Activated CD4-positive, alpha-beta T cell treated with anti-CD3 and anti-CD28 coated beads, Interleukin-2, Interleukin-6, amounts not matched to agents 100 ng/mL and 50 ng/mL, durations not matched to agents 16 hours and 8 hours (primary cell): ENCODE data around the gene PANK1.

Experiments
- DNase-seq: peaks from one replicate; pipeline ENCODE4 v3.0.0-alpha.2; 2020

The PANK1 gene

DNA sequence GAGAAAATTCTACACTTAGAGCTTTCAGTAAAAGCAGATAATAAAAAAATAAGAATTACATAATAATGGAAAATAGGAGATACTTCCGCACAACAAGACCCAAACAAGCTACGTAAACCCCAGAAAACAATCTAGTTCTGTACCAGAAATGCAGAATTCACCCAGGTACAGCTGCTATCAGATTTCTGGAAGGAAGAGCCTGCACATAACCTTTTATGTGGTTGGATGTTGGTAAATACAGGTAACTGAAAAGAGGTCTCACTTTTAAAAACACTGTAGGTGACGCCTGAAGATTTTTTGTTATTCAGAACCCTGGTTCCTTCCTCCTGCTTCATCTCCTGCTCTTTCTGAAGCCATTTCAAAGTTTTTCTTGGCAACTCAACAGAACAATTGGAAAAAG is 29.9 kb downstream of the PANK1 start:
- DNase-seq, result no peak

DNA sequence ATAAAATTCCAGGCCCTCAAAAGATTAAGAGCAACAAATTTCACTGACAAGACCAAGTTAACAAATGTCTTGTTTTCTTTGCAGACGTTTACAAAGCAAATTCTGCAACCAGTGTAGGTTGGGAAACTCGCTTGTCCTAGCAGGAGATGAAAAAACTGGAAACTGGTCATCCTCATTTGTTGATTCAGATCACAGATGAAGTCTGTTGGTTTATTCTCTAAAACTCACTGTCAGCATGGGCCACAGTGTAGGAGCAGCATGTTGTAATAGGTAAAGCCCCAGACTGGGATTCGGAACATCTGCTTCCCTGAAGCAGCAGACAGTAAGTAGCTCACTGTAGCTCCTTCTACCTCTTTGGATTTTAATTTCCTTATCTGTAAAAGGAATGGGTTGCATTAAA is 31.5 kb downstream of the PANK1 start:
- no peak for DNase-seq

- no peak for DNase-seq
Observed at GRCh38 chr10:89611282-89611681, 33.8 kb downstream of the PANK1 start.

- DNase-seq, result peak; percentile 7
Observed at GRCh38 chr10:89609833-89610346, 35.2 kb downstream of the PANK1 start.

- DNase-seq, result no peak
Observed at GRCh38 chr10:89604200-89604599, 40.8 kb downstream of the PANK1 start.

GRCh38 chr10:89602919-89603318 is 42.1 kb downstream of the PANK1 start:
- no peak for DNase-seq

DNA sequence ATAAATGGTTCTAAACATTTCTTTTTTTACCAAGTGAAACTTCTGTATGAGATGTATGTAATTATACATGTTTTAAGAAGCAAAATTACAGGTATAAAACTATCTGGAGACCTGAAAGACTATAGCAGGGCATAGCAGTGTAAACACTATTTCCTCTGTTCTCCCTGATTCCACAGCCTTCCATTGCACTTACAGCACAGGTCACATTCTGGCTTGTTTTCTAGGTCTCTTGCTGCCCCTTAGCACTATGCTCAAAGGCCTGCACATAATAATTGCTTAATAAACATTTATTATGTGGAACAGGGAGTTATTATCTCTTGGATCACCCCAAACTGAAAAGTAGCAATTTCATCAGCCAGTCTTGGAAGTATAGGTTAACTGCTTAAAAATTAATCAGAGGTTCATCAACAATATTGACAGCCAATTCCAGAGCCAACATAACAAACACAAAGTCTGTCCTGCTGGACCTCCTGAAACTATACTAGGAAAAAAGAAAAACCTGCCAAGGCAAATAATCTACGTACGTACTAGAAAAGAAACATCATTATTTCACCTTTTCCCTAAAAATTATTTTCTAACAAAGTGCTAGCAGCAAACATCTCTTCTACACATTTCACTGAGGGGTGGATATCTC is 43.2 kb downstream of the PANK1 start:
- no peak for DNase-seq

DNA sequence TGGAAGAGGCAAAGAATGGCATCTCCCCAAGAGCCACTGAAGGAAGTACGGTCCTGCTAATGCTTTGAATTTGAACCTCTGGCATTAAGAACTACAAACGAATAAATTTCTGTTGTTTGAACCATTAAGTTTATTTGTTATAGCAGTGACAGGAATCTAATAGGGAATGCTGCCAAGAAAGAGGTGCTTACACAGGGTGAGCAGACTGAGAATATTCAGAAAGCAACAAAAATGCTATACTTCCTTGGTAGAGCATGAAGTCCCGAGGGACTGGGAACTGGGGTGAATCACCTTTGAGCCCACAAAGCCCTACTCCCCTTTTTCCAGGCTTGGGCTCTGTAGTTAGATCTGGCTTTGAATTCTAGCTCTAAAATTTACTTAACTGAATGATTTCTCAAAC is 45.0 kb downstream of the PANK1 start:
- no peak for DNase-seq

- no peak for DNase-seq
Observed at GRCh38 chr10:89593043-89593442, 52.0 kb downstream of the PANK1 start.

GRCh38 chr10:89592539-89592938 is 52.5 kb downstream of the PANK1 start:
- no peak for DNase-seq

DNA sequence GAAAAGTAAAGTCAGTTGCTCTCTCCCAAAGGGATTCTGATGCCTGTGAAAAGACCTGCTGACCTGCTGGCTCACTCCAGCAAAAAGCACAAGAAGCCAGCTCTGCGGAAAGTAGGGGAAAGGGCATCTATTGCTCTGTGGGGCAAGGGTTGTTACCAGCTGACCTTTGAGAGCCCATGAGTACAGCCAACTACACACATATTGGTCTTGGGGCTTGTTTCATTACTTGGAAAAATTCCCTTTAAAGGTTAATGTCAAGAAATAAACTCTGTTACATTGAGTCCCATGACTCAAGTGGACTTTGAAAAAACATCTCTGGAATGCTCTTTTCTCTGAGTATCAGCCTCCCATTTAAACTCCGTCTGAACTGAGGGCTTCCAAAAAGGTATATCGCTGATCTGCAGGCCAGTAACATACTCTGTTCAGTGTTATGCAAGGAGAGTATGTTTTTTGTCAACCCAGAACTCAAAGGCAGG is 53.2 kb downstream of the PANK1 start:
- DNase-seq, result no peak

DNA sequence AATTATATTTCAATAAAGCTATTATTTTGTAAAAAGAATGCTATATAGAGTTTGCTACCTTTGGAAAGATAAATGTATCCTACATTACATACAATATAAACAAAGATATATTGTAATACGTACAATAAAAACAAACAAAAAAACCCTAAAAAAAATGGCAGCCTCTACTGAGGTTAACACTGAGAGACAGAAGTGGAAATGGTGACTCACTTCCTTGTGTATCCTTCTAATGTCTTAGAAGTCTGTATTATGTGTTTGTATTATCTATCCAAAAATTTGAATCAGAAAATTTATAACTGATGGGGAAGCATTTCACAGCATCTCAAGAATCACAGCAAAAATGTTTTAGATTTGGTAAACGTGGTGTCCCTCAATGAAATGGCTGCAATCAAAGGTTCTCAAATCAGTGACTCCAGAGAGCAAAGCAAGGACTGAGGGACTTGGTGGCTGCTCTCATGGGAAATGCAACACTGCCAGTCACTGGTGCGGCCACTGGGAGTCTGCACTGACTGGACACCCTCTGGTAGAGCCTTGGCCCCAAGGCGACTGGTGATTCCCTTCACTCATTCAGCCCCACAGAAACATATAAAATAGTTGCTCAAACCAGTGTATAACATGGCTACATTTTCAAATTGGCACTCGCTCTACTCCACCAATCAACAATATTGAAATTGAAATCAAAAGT is 53.8 kb downstream of the PANK1 start:
- DNase-seq, result peak; percentile 5

- DNase-seq, result no peak
Observed at GRCh38 chr10:89590326-89590725, 54.7 kb downstream of the PANK1 start.

DNA sequence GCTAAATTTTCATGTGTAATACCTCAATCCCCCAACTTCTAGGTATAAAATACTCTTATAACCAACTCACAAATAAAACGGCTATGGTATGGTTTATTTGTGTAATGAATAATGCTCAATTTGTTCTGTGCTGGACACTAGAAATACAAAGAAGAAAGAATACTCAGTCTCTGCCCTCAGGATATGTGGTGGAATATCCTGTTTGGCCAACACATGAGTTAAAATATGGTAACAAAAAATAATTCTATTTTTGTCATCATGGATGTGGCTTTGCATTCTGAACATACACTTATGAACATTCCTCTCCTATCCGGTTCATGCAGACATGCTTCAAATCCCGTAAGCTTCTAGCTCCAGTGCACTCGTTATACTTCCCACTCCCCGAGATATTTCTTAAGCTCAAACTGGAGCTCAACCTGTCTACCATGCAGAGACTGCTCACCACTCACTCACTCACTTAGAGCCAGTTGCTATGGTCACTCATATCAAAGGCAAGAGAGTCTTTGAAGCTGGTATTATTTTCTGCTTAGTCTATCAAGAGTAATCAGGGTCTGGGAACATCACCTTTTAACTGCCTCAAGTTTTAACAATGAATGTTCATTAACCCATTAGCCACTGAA is 55.8 kb downstream of the PANK1 start:
- no peak for DNase-seq

DNA sequence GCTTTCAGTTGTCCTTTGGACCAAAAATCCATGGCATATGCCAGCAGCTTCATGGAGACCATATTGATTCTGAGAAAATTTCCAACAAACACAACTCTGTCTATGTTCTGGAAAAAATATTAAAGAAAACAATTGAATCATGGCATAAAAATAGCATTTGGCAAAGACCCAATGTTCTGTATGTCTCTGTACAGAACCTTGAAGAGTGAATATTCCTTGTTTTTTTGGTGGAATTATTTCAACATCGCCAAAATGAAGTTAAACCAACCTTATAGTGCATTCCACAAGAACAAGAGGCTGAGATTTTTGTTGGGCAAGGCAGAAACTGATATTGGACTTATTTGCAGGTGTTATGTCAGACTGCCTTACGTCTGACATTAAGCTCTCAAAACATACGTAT is 56.4 kb downstream of the PANK1 start:
- DNase-seq, result no peak

DNA sequence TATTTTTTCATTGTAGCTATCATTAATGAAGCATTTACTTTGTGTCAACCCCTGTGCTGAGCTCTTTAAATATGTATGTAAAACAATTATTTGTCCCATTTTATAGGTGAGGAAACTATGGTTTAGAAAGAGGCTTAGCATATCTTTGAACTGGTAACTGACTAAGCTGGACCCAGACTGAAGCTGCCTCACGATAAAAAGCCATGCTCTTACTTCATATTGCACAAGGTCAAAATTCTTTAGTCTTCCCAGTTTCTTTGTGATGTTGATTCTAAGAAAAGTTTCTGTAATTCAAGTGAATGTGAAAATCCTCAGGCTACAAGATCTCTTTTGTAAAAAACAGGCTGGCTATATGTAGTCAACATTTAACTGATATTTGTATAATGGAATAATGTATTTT is 63.0 kb downstream of the PANK1 start:
- no peak for DNase-seq

- no peak for DNase-seq
Observed at GRCh38 chr10:89580243-89580642, 64.8 kb downstream of the PANK1 start.

DNA sequence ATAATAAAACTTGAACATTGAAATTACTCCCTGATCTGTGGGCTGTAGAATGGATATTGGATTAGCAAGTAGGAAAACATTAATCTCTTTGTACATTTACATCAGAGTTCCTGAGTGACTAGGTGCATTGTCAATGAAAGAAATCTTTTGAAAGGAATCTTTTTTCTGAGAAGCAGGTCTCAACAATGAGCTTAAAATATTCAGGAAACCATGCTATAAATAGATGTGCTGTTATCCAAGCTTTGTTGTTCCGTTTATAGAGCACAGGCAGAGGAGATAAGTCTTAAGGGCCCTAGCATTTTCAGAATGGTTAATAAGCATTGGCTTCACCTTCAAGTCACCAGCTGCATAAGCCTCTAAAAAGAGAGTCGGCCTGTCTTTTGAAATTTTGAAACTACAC is 68.3 kb downstream of the PANK1 start:
- DNase-seq, result no peak

- DNase-seq, result no peak
Observed at GRCh38 chr10:89576022-89576421, 69.0 kb downstream of the PANK1 start.

DNA sequence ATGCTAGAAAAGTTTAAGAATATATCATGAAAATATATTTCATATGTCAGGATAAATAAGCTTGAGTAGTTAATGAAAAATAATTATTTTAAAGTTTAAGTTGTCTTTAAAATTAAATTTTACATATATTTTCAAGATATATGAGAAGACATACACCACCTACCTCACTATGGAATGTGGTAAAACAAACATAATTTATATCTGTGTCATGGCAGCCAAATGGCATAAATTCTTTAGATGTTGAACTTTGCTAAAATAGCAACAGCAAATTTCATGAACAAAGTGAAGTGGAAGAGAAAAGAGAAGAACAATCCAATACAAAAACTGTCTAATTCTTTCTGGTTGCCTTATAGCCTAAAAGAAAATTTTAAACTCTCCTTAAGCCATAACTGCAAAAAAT is 70.0 kb downstream of the PANK1 start:
- DNase-seq, result no peak

DNA sequence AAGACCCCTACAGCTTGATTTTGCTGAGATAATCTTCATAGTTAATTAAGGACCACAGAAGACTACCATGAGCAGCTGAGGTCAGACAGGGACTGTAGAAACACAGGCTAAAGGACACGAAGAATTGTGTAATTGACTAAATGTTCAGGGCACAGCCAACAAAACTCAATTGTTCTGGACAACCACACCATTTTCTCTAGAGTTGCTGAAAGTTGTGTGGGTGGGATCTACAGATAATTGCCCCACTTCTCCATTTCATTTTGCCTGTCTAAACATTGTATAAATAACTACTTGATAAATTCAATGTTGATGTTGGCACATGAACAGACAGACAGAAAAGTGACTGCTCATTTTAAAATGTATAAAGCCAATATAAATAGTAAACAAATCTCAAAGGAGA is 70.7 kb downstream of the PANK1 start:
- no peak for DNase-seq

DNA sequence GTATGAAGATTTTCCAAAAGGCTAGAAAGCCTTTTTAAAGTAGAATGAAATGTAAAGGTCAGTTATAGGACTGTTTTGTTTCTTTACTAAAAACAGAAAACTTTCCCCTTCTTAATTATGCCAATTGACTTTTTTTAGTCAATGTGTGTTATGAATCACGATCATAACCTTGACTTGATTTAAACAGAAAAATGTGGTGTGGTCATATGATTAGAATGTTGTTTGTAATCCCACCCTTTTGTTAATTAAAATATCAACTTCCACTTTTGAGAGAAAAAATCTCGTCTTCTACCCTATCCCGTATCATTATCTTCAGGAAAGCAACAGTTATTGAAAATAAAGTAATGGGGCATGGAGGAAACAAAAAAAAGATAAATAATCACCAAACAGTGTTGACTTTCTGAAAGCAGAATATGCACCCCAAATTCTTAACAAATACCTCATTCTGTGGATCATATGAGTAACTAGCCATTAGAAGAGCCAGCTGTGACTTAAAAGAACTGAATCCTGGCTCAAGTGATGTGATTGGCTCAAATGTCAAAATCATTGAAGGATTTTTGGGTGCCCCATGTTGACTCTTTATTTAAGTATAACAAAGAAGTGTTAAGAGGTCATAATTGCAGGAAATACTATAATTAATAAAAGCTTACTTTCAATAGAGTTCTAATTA is 77.3 kb downstream of the PANK1 start:
- no peak for DNase-seq

- DNase-seq, result no peak
Observed at GRCh38 chr10:89566992-89567391, 78.0 kb downstream of the PANK1 start.
